Measurements from ENCODE around the gene NRG3. TPM values are rescaled to one million over a fixed set of nuclear protein-coding genes. Genes with fewer than 3 reads are reported as not detected.

Gene NRG3
- total and polyA plus RNA-seq, 2 donors (not counting 1 experiment from before 2014, with no cell fraction given), result not detected

DNA sequence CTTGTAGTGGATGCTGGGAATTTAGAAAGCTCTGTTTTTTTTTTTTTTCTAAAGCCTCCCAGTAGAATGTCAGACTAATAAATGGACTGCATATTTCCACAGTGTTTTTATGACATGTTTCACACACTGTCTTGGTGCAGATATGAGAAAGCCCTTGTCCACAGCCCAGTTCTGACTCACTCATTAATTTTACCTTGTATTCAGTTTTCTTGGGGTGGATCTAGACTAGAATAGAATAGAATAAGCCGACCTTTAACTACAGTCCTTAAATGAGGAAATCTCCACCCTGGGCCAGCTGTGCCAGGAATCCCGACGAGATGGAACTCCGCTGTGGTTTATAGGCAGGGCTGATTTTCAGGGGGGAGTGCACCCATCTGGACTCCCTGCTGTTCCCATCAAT, 274.7 kb downstream of the NRG3 start:
- H3K9ac ChIP-seq (ENCODE audit: insufficient read depth, low read length), result no peak overlapping the region
- no peaks in the 10 kb centered on the region for H4K20me1 ChIP-seq (ENCODE audit: control insufficient read depth, extremely low read depth, insufficient read depth, low read length)
- H3K4me2 ChIP-seq (ENCODE audit: extremely low read depth, insufficient read depth, low read length), result no peak overlapping the region
- H3K27ac ChIP-seq (ENCODE audit: insufficient read depth, low read length), result no peak overlapping the region
- H3K9me3 ChIP-seq (ENCODE audit: control insufficient read depth, insufficient read depth, low read depth, low read length), result no peaks in the 10 kb centered on the region
- TF ChIP-seq EZH2 (IDR thresholded peaks at IDR 0.05; ENCODE audit: low read length, missing control alignments) (no peak), CTCF (conservative IDR thresholded peaks at IDR 0.05 in 1 of 2, IDR thresholded peaks at IDR 0.05 in 1 of 2; ENCODE audit: low read depth in 1 of 2, low read length in 2 of 2) (no peak)
- no peaks in the 10 kb centered on the region for H3K79me2 ChIP-seq (ENCODE audit: control insufficient read depth, insufficient read depth, low read length)
- H3K27me3 ChIP-seq (ENCODE audit: control insufficient read depth, insufficient read depth, low read length), result no peaks in the 10 kb centered on the region
- H3K4me1 ChIP-seq (ENCODE audit: control insufficient read depth, extremely low read depth, insufficient read depth, low read length), result no peaks in the 10 kb centered on the region
- H3K4me3 ChIP-seq (replicated peaks in 1 of 4; ENCODE audit: control extremely low read depth in 1 of 4, insufficient read depth in 1 of 4, low read depth in 3 of 4, low read length in 4 of 4), result no peak overlapping the region
- no peaks in the 10 kb centered on the region for H3K36me3 ChIP-seq (ENCODE audit: control insufficient read depth, insufficient read depth, low read length)
- DNase-seq (ENCODE audit: low read depth in 2 of 2), result no peak
- H2AFZ ChIP-seq (ENCODE audit: low read length), result no peak overlapping the region

- H3K27ac ChIP-seq (ENCODE audit: insufficient read depth, low read length), result no peak overlapping the region
- H3K4me2 ChIP-seq (ENCODE audit: extremely low read depth, insufficient read depth, low read length), result no peak overlapping the region
- TF ChIP-seq EZH2 (IDR thresholded peaks at IDR 0.05; ENCODE audit: low read length, missing control alignments), result no peak
- no peak for TF ChIP-seq CTCF (conservative IDR thresholded peaks at IDR 0.05 in 1 of 2, IDR thresholded peaks at IDR 0.05 in 1 of 2; ENCODE audit: low read depth in 1 of 2, low read length in 2 of 2)
- H3K27me3 ChIP-seq (ENCODE audit: control insufficient read depth, insufficient read depth, low read length), result no peaks in the 10 kb centered on the region
- DNase-seq (ENCODE audit: low read depth in 2 of 2), result peak in 1 of 2 donors; percentile 1
- no peak overlapping the region for H3K4me3 ChIP-seq (replicated peaks in 1 of 4; ENCODE audit: control extremely low read depth in 1 of 4, insufficient read depth in 1 of 4, low read depth in 3 of 4, low read length in 4 of 4)
- no peaks in the 10 kb centered on the region for H3K79me2 ChIP-seq (ENCODE audit: control insufficient read depth, insufficient read depth, low read length)
- no peaks in the 10 kb centered on the region for H3K4me1 ChIP-seq (ENCODE audit: control insufficient read depth, extremely low read depth, insufficient read depth, low read length)
- H3K36me3 ChIP-seq (ENCODE audit: control insufficient read depth, insufficient read depth, low read length), result no peaks in the 10 kb centered on the region
- no peaks in the 10 kb centered on the region for H4K20me1 ChIP-seq (ENCODE audit: control insufficient read depth, extremely low read depth, insufficient read depth, low read length)
- H2AFZ ChIP-seq (ENCODE audit: low read length), result no peak overlapping the region
- no peak overlapping the region for H3K9ac ChIP-seq (ENCODE audit: insufficient read depth, low read length)
- H3K9me3 ChIP-seq (ENCODE audit: control insufficient read depth, insufficient read depth, low read depth, low read length), result no peaks in the 10 kb centered on the region
These were observed 275.3 kb downstream of the NRG3 start for GRCh38 chr10:82150123-82150900.

- Histone ChIP-seq H3K79me2 (ENCODE audit: control insufficient read depth, insufficient read depth, low read length) (no peaks in the 10 kb centered on the region), H3K27ac (ENCODE audit: insufficient read depth, low read length) (no peak overlapping the region), H3K9ac (ENCODE audit: insufficient read depth, low read length) (no peak overlapping the region), H4K20me1 (ENCODE audit: control insufficient read depth, extremely low read depth, insufficient read depth, low read length) (no peaks in the 10 kb centered on the region), H3K4me2 (ENCODE audit: extremely low read depth, insufficient read depth, low read length) (no peak overlapping the region), H3K27me3 (ENCODE audit: control insufficient read depth, insufficient read depth, low read length) (no peaks in the 10 kb centered on the region), H3K9me3 (ENCODE audit: control insufficient read depth, insufficient read depth, low read depth, low read length) (no peaks in the 10 kb centered on the region), H3K36me3 (ENCODE audit: control insufficient read depth, insufficient read depth, low read length) (no peaks in the 10 kb centered on the region), H3K4me1 (ENCODE audit: control insufficient read depth, extremely low read depth, insufficient read depth, low read length) (no peaks in the 10 kb centered on the region), H3K4me3 (replicated peaks in 1 of 4; ENCODE audit: control extremely low read depth in 1 of 4, insufficient read depth in 1 of 4, low read depth in 3 of 4, low read length in 4 of 4) (no peak overlapping the region), H2AFZ (ENCODE audit: low read length) (no peak overlapping the region)
- TF ChIP-seq EZH2 (IDR thresholded peaks at IDR 0.05; ENCODE audit: low read length, missing control alignments) (no peak), CTCF (conservative IDR thresholded peaks at IDR 0.05 in 1 of 2, IDR thresholded peaks at IDR 0.05 in 1 of 2; ENCODE audit: low read depth in 1 of 2, low read length in 2 of 2) (no peak)
- DNase-seq (ENCODE audit: low read depth in 2 of 2), result no peak
These were observed 285.3 kb downstream of the NRG3 start for GRCh38 chr10:82160307-82160706.

All from fibroblast of lung (primary cell).